HFFc6 (cell line): ENCODE data around the gene GIT2. TPM values are rescaled to one million over a fixed set of nuclear protein-coding genes. Genes with fewer than 3 reads are reported as not detected.

ENCODE experiments used
- DNase-seq: peaks from one replicate; pipeline ENCODE4 v3.0.0-alpha.2; 2018
- H3K27ac Mint-ChIP-seq: 2 replicates; pipeline ENCODE4 v1.8.0; 2020; ENCODE audit warnings: mild to moderate bottlenecking, mixed read lengths
- H3K27me3 Mint-ChIP-seq: 2 replicates; pipeline ENCODE4 v1.8.0; 2021; ENCODE audit warnings: mild to moderate bottlenecking, moderate library complexity, mixed read lengths; ENCODE audit not compliant: insufficient read depth
- H3K36me3 Mint-ChIP-seq: 2 replicates; pipeline ENCODE4 v1.8.0; 2021; ENCODE audit warnings: low read depth, mixed read lengths
- H3K4me1 Mint-ChIP-seq: 2 replicates; pipeline ENCODE4 v1.8.0; 2020; ENCODE audit warnings: low read depth, mixed read lengths
- H3K4me3 Mint-ChIP-seq: 2 replicates; pipeline ENCODE4 v1.8.0; 2020; ENCODE audit warnings: mild to moderate bottlenecking, moderate library complexity, mixed read lengths
- H3K9me3 Mint-ChIP-seq: 2 replicates; pipeline ENCODE4 v1.8.0; 2020; ENCODE audit warnings: mild to moderate bottlenecking, mixed read lengths
- CTCF ChIP-seq: fragments of 200-600 bp; sonication (generic); IDR thresholded peaks from 2 replicates; pipeline ENCODE4 v1.5.0; 2021; ENCODE audit warnings: antibody characterized with exemption, mild to moderate bottlenecking
- total RNA-seq, 6 experiments: library from RNA; stranded (reverse); fragmentation: NEBNext Ultra II Directional; extraction: Animal tissue kit (Norgen Biotek cat#: 25700); gene quantifications; 2 replicates in 1 of 6; 3 replicates in 5 of 6; pipeline ENCODE4 v1.2.3, GENCODE V29; 2021

The GIT2 gene
- total RNA-seq, 6 experiments from 2014 or later: 56.9 to 68.8 (median 64.9) TPM

GRCh38 chr12:110023059-110023980 lies 27.2 kb upstream of the GIT2 start:
- DNase-seq: peak; percentile 46
- peaks cover under 1% of the 10 kb centered on the region; the same call in 1 of the 2 replicates for H3K27me3 Mint-ChIP-seq
- peaks cover 63% of the 10 kb centered on the region for H3K36me3 Mint-ChIP-seq
- H3K27ac Mint-ChIP-seq: peak overlapping the region; percentile 89
- H3K4me1 Mint-ChIP-seq: peaks cover 72% of the 10 kb centered on the region
- no peaks in the 10 kb centered on the region for H3K9me3 Mint-ChIP-seq
- TF ChIP-seq CTCF: no peak
- H3K4me3 Mint-ChIP-seq: peak overlapping the region; percentile 65

- peak overlapping the region; percentile 27; the same call in 1 of the 2 replicates for H3K27ac Mint-ChIP-seq
- H3K36me3 Mint-ChIP-seq: peaks cover 49% of the 10 kb centered on the region
- H3K27me3 Mint-ChIP-seq: no peaks in the 10 kb centered on the region
- no peak for TF ChIP-seq CTCF
- no peak overlapping the region for H3K4me3 Mint-ChIP-seq
- no peaks in the 10 kb centered on the region for H3K9me3 Mint-ChIP-seq
- peaks cover 54% of the 10 kb centered on the region for H3K4me1 Mint-ChIP-seq
- DNase-seq: no peak
Observed at GRCh38 chr12:110020956-110021355, 24.8 kb upstream of the GIT2 start.

GRCh38 chr12:110015132-110015531 lies 19.0 kb upstream of the GIT2 start:
- Mint-ChIP-seq H3K4me1 (peaks cover 32% of the 10 kb centered on the region), H3K27me3 (no peaks in the 10 kb centered on the region)

GRCh38 chr12:110012659-110013058 lies 16.5 kb upstream of the GIT2 start:
- DNase-seq: no peak
- no peaks in the 10 kb centered on the region for H3K9me3 Mint-ChIP-seq
- TF ChIP-seq CTCF: no peak
- no peak overlapping the region; the same call in 1 of the 2 replicates for H3K4me3 Mint-ChIP-seq
- peaks cover 34% of the 10 kb centered on the region for H3K36me3 Mint-ChIP-seq
- H3K27me3 Mint-ChIP-seq: no peaks in the 10 kb centered on the region
- H3K27ac Mint-ChIP-seq: peak overlapping the region; percentile 50
- peaks cover 43% of the 10 kb centered on the region for H3K4me1 Mint-ChIP-seq

More at GRCh38 chr12:110015132-110015531, 19.0 kb upstream of the GIT2 start:
- Mint-ChIP-seq H3K27ac (no peak overlapping the region), H3K9me3 (no peaks in the 10 kb centered on the region), H3K36me3 (peaks cover 39% of the 10 kb centered on the region), H3K4me3 (no peak overlapping the region)
- no peak for DNase-seq
- TF ChIP-seq CTCF: no peak

GRCh38 chr12:110012137-110012536 lies 16.0 kb upstream of the GIT2 start:
- H3K27ac Mint-ChIP-seq: peak overlapping the region; percentile 50
- DNase-seq: no peak
- H3K36me3 Mint-ChIP-seq: peaks cover 35% of the 10 kb centered on the region
- no peaks in the 10 kb centered on the region for H3K9me3 Mint-ChIP-seq
- H3K27me3 Mint-ChIP-seq: no peaks in the 10 kb centered on the region
- no peak overlapping the region for H3K4me3 Mint-ChIP-seq
- H3K4me1 Mint-ChIP-seq: peaks cover 44% of the 10 kb centered on the region
- TF ChIP-seq CTCF: no peak
